BLaER1 treated with 17β-estradiol and CSF1 and Interleukin-3, amounts not matched to agents 10 nM and 100 nM (cell line): Measurements from ENCODE around the gene PUSL1.
A peak's percentile ranks its signal among the peaks of the same experiment; 100 is the strongest.

Experiments
- H3K27ac ChIP-seq, 11 experiments: shearing (Covaris generic); formaldehyde crosslinking; 2 replicates each; pipeline ENCODE4 v1.8.1; 2022
- H3K27me3 ChIP-seq, 11 experiments: shearing (Covaris generic); formaldehyde crosslinking; 2 replicates each; pipeline ENCODE4 v1.8.1; 2022
- H3K36me3 ChIP-seq, 11 experiments: shearing (Covaris generic); formaldehyde crosslinking; 2 replicates each; pipeline ENCODE4 v1.8.1; 2022
- H3K4me1 ChIP-seq, 10 experiments: shearing (Covaris generic); formaldehyde crosslinking; 2 replicates each; pipeline ENCODE4 v1.8.1; 2022
- H3K4me2 ChIP-seq, 11 experiments: shearing (Covaris generic); formaldehyde crosslinking; 2 replicates each; pipeline ENCODE4 v1.8.1; 2022
- H3K4me3 ChIP-seq, 10 experiments: shearing (Covaris generic); formaldehyde crosslinking; 2 replicates each; pipeline ENCODE4 v1.8.1; 2022
- H3K9ac ChIP-seq, 11 experiments: shearing (Covaris generic); formaldehyde crosslinking; 2 replicates each; pipeline ENCODE4 v1.8.1; 2022
- H3K9me3 ChIP-seq, 11 experiments: shearing (Covaris generic); formaldehyde crosslinking; replicated peaks in 1 of 11; 2 replicates each; pipeline ENCODE4 v1.8.1; 2022
- H4K20me1 ChIP-seq, 11 experiments: shearing (Covaris generic); formaldehyde crosslinking; 2 replicates each; pipeline ENCODE4 v1.8.1; 2022
- Cebpa-rat ChIP-seq, 11 experiments: shearing (Covaris generic); IDR thresholded peaks; 2 replicates each; pipeline ENCODE4 v1.8.1; 2022

PUSL1 gene

DNA sequence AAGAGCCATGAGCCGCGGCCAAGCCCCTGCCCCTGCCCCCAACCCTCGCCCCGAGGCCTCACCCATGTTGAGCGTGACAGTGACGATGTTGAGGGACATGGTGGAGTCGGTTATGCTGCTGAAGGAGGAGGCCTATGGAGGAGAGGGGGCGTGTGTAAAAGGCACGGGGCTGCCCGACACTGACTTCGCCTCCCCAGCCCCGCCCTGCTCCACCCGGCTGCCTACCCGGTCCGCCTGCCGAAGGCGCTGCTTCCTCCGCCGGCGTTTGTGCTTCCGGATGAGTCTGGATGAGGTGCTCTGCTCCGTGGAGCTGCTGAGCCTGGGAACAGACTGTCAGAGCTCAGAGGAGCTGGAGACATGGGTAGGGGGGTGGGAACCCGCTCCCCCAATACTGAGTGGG lies 31.8 kb downstream of the PUSL1 start:
- no peak for TF ChIP-seq Cebpa-rat (IDR thresholded peaks at IDR 0.05)
- no peaks in the 10 kb centered on the region for H3K27me3 ChIP-seq
- H3K4me1 ChIP-seq: peaks cover 22 to 34% (median 32%) of the 10 kb centered on the region in 10 experiments
- H3K4me2 ChIP-seq: no peak overlapping the region
- no peak overlapping the region for H3K9ac ChIP-seq
- no peak overlapping the region for H3K4me3 ChIP-seq
- no peaks in the 10 kb centered on the region for H3K9me3 ChIP-seq
- peaks cover 40 to 86% (median 56%) of the 10 kb centered on the region in 11 experiments; a peak in 21 of 22 replicates for H4K20me1 ChIP-seq
- H3K36me3 ChIP-seq: peaks cover 6 to 66% (median 45%) of the 10 kb centered on the region in 11 experiments; a peak in 20 of 22 replicates
- no peak overlapping the region for H3K27ac ChIP-seq

DNA sequence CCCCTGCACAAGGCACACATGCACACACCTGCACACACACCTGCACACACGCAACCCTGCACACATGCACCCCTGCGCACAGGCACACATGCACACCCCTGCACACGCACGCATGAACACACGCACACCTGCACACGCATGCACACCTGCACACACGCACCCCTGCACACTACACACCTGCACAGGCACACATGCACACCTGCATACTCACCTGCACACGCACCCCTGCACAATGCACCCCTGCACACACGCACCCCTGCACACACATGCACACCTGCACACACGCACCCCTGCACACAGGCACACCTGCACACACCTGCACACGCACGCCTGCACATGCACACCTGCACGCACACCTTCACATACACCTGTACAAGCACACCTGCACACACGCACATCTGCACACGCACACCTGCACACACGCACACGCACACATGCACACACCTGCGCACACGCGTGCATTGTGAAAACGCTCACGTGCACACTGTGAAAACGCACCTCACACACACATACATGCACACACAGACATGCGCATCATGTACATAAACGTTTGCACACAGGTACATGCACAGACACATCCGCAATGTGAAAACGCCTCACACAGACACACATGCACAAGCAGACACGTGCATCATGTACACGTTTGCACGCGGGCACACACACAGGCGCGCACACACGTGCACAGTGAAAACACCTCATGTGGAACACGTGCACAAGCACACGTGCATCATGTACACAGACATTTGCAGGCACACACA lies 32.6 kb downstream of the PUSL1 start:
- Histone ChIP-seq H3K4me3 (no peak overlapping the region), H3K9ac (no peak overlapping the region), H3K27me3 (no peaks in the 10 kb centered on the region), H4K20me1 (peaks cover 44 to 86% (median 57%) of the 10 kb centered on the region in 11 experiments; a peak in 21 of 22 replicates), H3K36me3 (peaks cover 6 to 58% (median 39%) of the 10 kb centered on the region in 11 experiments; a peak in 20 of 22 replicates), H3K4me2 (no peak overlapping the region), H3K4me1 (peaks cover 29 to 41% (median 40%) of the 10 kb centered on the region in 10 experiments), H3K9me3 (no peaks in the 10 kb centered on the region), H3K27ac (no peak overlapping the region)
- TF ChIP-seq Cebpa-rat (IDR thresholded peaks at IDR 0.05): no peak

- Histone ChIP-seq H3K4me1 (peaks cover 36 to 48% (median 46%) of the 10 kb centered on the region in 10 experiments), H3K4me2 (0 out of 22 replicates have a peak overlapping the region, but pooled peaks of 1 of the 11 experiments have one; percentile 96), H3K9ac (no peak overlapping the region), H3K36me3 (peaks cover 6 to 52% (median 34%) of the 10 kb centered on the region in 11 experiments; a peak in 20 of 22 replicates), H3K27me3 (no peaks in the 10 kb centered on the region), H3K27ac (no peak overlapping the region), H3K9me3 (no peaks in the 10 kb centered on the region), H4K20me1 (peaks cover 50 to 86% (median 63%) of the 10 kb centered on the region in 11 experiments; a peak in 21 of 22 replicates), H3K4me3 (no peak overlapping the region)
- TF ChIP-seq Cebpa-rat (IDR thresholded peaks at IDR 0.05): no peak
Measured at GRCh38 chr1:1341549-1342021, 33.2 kb downstream of the PUSL1 start.

DNA sequence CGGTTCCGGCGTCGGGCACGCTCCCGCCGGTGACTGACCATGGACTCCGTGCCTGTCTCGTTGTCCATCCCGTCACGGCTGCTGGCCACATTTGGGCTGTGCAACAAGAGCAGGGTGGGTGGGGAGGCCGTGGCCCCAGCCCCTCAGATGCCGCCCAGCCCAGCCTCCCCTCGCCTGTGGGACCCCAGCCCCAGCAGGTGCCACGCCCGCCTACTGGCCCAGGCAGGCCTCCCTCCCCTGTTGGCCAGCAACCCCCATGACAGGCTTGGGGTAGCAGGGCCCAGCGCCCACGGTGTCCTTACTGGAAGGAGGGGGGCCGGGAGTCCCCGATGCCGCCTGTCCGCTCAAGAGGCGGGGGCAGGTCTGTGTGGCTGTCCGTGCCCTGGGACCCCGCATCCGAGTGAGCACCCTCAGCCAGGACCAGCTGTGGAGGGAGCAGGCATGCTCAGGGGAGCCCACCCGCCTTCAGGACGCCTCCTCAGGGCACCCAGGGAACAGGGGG lies 33.7 kb downstream of the PUSL1 start:
- Histone ChIP-seq H3K27ac (peak overlapping the region in 6 of 11 experiments; percentile 13 to 47 (median 36); a peak in 6 of 22 replicates), H3K4me1 (peaks cover 41 to 53% (median 52%) of the 10 kb centered on the region in 10 experiments), H4K20me1 (peaks cover 55 to 86% (median 68%) of the 10 kb centered on the region in 11 experiments; a peak in 21 of 22 replicates), H3K9ac (peak overlapping the region in 9 of 11 experiments; percentile 23 to 57 (median 48); a peak in 12 of 22 replicates), H3K4me2 (peak overlapping the region in 10 of 11 experiments; percentile 60 to 100 (median 100); a peak in 19 of 22 replicates), H3K36me3 (peaks cover under 1 to 46% (median 33%) of the 10 kb centered on the region in 11 experiments; a peak in 20 of 22 replicates), H3K9me3 (no peaks in the 10 kb centered on the region), H3K4me3 (no peak overlapping the region), H3K27me3 (no peaks in the 10 kb centered on the region)
- TF ChIP-seq Cebpa-rat (IDR thresholded peaks at IDR 0.05): no peak

GRCh38 chr1:1342584-1343115 lies 34.3 kb downstream of the PUSL1 start:
- peak overlapping the region in 10 of 11 experiments; percentile 23 to 57 (median 48); a peak in 14 of 22 replicates for H3K9ac ChIP-seq
- H3K27me3 ChIP-seq: no peaks in the 10 kb centered on the region
- H3K9me3 ChIP-seq: no peaks in the 10 kb centered on the region
- peak overlapping the region; percentile 57 to 100 (median 99) for H3K4me2 ChIP-seq
- H4K20me1 ChIP-seq: peaks cover 61 to 86% (median 74%) of the 10 kb centered on the region in 11 experiments; a peak in 21 of 22 replicates
- H3K4me3 ChIP-seq: no peak overlapping the region; a peak in 1 of 20 replicates
- H3K36me3 ChIP-seq: peaks cover 0 to 42% (median 31%) of the 10 kb centered on the region in 11 experiments; a peak in 19 of 22 replicates
- H3K4me1 ChIP-seq: peaks cover 46 to 58% (median 57%) of the 10 kb centered on the region in 10 experiments
- H3K27ac ChIP-seq: peak overlapping the region in 6 of 11 experiments; percentile 13 to 47 (median 36); a peak in 9 of 22 replicates
- no peak for TF ChIP-seq Cebpa-rat (IDR thresholded peaks at IDR 0.05)

- Histone ChIP-seq H3K4me3 (no peak overlapping the region), H3K4me1 (peaks cover 56 to 68% (median 66%) of the 10 kb centered on the region in 10 experiments), H3K36me3 (peaks cover 0 to 31% (median 23%) of the 10 kb centered on the region in 11 experiments; a peak in 17 of 22 replicates), H4K20me1 (peaks cover 66 to 90% (median 83%) of the 10 kb centered on the region in 11 experiments; a peak in 21 of 22 replicates), H3K4me2 (peak overlapping the region; percentile 9 to 100 (median 99); a peak in 15 of 22 replicates), H3K9me3 (no peaks in the 10 kb centered on the region), H3K27ac (peak overlapping the region in 3 of 11 experiments; percentile 17 to 28 (median 20); a peak in 5 of 22 replicates), H3K9ac (peak overlapping the region in 8 of 11 experiments; percentile 24 to 93 (median 54); a peak in 10 of 22 replicates), H3K27me3 (no peaks in the 10 kb centered on the region)
- TF ChIP-seq Cebpa-rat (IDR thresholded peaks at IDR 0.05): no peak
Measured at GRCh38 chr1:1343811-1344421, 35.5 kb downstream of the PUSL1 start.

DNA sequence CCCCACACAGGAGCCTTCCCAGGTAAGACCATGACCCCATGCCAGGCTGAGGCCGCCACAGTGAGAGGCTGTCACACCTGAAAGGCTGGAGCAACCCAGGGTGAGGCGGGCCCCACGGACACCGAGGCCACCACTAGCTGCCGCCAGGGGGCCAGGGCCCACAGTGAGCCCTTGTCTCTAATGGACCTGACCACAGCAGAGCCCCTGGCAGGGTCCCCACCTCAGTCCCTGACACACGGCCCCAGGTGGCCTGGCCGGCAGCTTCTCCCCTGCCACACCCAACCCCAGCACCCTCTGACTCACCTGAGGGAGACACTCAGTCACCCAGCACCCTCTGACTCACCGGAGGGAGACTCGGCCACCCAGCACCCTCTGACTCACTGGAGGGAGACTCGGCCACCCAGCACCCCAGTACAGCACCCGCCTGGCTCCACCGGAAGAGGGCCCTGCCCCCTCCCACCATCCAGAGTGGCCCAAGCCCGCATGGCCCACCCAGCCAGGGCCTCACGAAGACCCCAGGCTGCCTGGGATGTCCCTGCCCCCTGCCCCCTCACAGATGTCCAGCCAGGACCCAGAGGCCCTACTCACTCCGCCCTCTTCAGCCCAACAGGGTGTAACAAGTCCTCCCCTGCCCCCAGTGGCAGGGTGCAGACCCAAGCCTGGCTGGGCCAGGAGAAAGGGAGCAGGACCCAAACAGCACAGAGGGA lies 36.4 kb downstream of the PUSL1 start:
- peak overlapping the region in 6 of 11 experiments; percentile 6 to 31 (median 22); a peak in 6 of 22 replicates for H3K27ac ChIP-seq
- H4K20me1 ChIP-seq: peaks cover 66 to 89% (median 83%) of the 10 kb centered on the region in 11 experiments; a peak in 21 of 22 replicates
- H3K9ac ChIP-seq: peak overlapping the region in 10 of 11 experiments; percentile 22 to 97 (median 40); a peak in 15 of 22 replicates
- H3K4me3 ChIP-seq: no peak overlapping the region
- peaks cover 0 to 23% (median 20%) of the 10 kb centered on the region in 11 experiments; a peak in 15 of 22 replicates for H3K36me3 ChIP-seq
- H3K4me2 ChIP-seq: peak overlapping the region; percentile 9 to 100 (median 99); a peak in 19 of 22 replicates
- no peaks in the 10 kb centered on the region for H3K27me3 ChIP-seq
- H3K9me3 ChIP-seq: no peaks in the 10 kb centered on the region
- H3K4me1 ChIP-seq: peaks cover 56 to 68% (median 66%) of the 10 kb centered on the region in 10 experiments
- TF ChIP-seq Cebpa-rat (IDR thresholded peaks at IDR 0.05): no peak
